ENCODE measurements around the gene SUGCT.

DNA sequence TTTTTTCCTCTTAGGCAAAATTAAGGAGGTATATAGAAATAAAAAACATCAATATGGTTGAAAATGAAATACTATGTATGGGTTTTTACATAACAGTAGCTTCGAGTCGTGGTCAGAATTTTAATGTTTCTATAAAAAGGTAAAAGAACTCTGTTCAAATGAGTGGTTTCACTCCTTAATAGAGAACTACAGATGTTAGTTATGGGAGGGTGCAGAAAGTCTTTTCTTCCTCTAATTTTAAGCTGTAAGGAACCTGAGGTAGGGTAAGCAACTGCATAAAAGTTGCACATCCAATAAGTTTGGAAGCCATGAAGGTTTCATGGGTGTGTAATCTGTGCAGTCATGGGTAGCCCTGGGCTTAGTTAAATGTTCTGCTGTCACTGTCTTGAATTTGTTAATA lies 141.3 kb downstream of the SUGCT start:
- TF ChIP-seq, protein P1, sequence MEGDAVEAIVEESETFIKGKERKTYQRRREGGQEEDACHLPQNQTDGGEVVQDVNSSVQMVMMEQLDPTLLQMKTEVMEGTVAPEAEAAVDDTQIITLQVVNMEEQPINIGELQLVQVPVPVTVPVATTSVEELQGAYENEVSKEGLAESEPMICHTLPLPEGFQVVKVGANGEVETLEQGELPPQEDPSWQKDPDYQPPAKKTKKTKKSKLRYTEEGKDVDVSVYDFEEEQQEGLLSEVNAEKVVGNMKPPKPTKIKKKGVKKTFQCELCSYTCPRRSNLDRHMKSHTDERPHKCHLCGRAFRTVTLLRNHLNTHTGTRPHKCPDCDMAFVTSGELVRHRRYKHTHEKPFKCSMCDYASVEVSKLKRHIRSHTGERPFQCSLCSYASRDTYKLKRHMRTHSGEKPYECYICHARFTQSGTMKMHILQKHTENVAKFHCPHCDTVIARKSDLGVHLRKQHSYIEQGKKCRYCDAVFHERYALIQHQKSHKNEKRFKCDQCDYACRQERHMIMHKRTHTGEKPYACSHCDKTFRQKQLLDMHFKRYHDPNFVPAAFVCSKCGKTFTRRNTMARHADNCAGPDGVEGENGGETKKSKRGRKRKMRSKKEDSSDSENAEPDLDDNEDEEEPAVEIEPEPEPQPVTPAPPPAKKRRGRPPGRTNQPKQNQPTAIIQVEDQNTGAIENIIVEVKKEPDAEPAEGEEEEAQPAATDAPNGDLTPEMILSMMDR (conservative IDR thresholded peaks at IDR 0.05 in 1 of 2, IDR thresholded peaks at IDR 0.05 in 1 of 2; ENCODE audit: extremely low read depth in 1 of 2, insufficient read depth in 1 of 2, low read depth in 1 of 2, low read length in 2 of 2), result no peak
- no peak for TF ChIP-seq EZH2 (IDR thresholded peaks at IDR 0.05; ENCODE audit: borderline replicate concordance, low read length)
